ENCODE measurements around the gene TRIM62.

GRCh38 chr1:33221385-33221758 is 39.5 kb upstream of the TRIM62 start:
- TF ChIP-seq POLR2A (IDR thresholded peaks at IDR 0.05) (no peak), CTCF (IDR thresholded peaks at IDR 0.05) (no peak)

All from heart left ventricle (tissue), 13 donors.